Transverse colon (tissue), 3 donors: ENCODE measurements around the gene TNNC1.

Experiments used
- POLR2A ChIP-seq: fragments of 450-650 bp; IDR thresholded peaks from one replicate; pipeline ENCODE4 v1.6.1; 2016; ENCODE audit warnings: antibody characterized with exemption, mild to moderate bottlenecking, moderate library complexity
- TF ChIP-seq, protein P1 (sequence below), 5 experiments: fragments of 200-600 bp in 3 of 5; fragments of 450-650 bp in 2 of 5; sonication (generic) in 3 of 5; IDR thresholded peaks; 1 replicate in 2 of 5; 2 replicates in 3 of 5; pipeline ENCODE4 v1.5.1; 2016 to 2017; ENCODE audit warnings: antibody characterized with exemption in 5 of 5, inconsistent platforms in 3 of 5, mild to moderate bottlenecking in 2 of 5, moderate library complexity in 1 of 5

DNA sequence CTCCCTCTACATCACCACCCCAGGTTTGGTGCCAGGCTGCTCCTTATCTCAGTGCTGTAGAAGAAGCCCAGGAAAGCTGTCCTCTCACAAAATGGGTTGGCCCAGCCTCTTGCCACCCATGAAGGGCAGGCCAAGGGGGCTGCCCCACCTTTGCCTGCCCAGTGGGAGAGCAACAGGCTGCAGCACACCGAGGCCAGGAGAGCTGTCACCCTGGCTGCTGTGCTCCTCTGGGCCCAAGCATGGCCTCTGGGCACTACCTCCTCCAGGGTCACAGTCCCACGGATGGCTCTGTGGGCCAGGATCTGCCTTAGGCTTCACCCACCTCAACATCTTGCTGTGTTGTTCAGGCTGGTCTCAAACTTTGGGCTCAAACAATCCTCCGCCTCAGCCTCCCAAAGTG is 34.9 kb upstream of the TNNC1 start:
- TF ChIP-seq POLR2A = no peak
- TF ChIP-seq, protein P1, sequence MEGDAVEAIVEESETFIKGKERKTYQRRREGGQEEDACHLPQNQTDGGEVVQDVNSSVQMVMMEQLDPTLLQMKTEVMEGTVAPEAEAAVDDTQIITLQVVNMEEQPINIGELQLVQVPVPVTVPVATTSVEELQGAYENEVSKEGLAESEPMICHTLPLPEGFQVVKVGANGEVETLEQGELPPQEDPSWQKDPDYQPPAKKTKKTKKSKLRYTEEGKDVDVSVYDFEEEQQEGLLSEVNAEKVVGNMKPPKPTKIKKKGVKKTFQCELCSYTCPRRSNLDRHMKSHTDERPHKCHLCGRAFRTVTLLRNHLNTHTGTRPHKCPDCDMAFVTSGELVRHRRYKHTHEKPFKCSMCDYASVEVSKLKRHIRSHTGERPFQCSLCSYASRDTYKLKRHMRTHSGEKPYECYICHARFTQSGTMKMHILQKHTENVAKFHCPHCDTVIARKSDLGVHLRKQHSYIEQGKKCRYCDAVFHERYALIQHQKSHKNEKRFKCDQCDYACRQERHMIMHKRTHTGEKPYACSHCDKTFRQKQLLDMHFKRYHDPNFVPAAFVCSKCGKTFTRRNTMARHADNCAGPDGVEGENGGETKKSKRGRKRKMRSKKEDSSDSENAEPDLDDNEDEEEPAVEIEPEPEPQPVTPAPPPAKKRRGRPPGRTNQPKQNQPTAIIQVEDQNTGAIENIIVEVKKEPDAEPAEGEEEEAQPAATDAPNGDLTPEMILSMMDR (IDR thresholded peaks at IDR 0.05) = no peak
